GM18868 (cell line): Measurements from ENCODE around the gene NPIPA5.
"Not testable (repeated sequence)": the region's sequence is repeated elsewhere in the genome, so short reads cannot be mapped to it uniquely, and the experiment has no call there.

Source experiments
- ATAC-seq: cut with Tn5 transposase; IDR thresholded peaks from one replicate; pipeline ENCODE4 v1.9.1; 2021; ENCODE audit warnings: mild to moderate bottlenecking, moderate library complexity; ENCODE audit not compliant: unreplicated experiment

The NPIPA5 gene

DNA sequence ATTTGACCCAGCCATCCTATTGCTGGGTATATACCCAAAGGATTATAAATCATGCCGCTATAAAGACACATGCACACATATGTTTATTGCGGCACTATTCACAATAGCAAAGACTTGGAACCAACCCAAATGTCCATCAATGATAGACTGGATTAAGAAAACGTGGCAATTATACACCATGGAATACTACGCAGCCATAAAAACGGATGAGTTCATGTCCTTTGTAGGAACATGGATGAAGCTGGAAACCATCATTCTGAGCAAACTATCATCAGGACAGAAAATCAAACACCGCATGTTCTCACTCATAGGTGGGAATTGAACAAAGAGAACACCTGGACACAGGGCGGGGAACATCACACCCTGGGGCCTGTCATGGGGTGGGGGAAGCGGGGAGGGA lies 14.9 kb upstream of the NPIPA5 start:
- ATAC-seq = not testable (repeated sequence)

DNA sequence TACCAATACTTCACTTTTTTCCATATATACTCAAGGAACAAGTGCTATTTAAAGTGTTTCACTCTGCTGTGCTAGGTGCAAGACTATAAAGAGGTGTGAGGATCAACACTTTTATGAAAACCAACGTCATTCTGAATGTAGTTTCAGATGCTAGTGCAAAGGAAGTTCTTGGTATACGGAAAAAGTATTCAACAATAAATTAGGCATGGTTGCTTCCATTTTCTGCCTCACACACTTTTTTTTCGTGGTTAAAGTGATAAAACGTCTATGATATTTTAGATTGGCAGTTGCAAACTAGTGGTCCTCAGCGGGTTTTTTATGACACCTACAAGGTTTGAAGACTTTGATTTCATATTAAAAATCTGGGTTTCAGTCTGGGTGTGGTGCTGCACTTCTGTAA lies 11.8 kb upstream of the NPIPA5 start:
- not testable (repeated sequence) for ATAC-seq

DNA sequence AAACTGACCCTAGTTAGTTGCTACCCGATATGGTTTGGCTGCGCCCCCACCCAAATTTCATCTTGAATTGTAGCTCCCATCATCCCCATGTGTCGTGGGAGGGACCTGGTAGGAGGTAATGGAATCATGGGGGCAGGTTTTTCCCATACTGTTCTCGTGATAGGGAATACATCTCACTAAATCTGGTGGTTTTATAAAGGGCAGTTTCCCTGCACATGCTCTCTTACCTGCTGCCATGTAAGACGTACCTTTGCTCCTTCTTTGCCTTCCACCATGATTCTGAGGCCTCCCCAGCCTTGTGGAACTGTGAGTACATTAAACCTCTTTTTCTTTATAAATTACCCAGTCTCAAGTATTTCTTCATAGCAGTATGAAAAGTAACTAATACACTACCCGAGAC lies 10.0 kb upstream of the NPIPA5 start:
- not testable (repeated sequence) for ATAC-seq

DNA sequence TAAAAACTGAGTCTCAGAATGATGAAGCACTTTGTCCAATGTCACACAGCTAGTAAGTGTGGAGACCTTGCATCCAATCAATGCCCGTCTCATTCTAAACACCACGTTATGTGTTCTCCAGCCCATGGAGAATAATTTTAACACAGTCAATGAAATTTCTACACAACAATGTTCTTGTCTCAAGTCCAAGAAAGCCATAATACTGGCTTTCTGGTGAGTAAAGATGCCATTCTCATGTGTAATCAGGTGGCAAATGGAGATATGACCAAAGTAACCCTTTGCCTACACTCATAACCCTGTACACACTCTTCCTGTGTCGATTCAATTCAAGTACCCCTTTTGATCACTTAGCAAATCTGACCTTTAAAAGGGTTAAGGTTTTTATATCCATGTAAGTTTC lies 4.7 kb upstream of the NPIPA5 start:
- ATAC-seq = not testable (repeated sequence)

DNA sequence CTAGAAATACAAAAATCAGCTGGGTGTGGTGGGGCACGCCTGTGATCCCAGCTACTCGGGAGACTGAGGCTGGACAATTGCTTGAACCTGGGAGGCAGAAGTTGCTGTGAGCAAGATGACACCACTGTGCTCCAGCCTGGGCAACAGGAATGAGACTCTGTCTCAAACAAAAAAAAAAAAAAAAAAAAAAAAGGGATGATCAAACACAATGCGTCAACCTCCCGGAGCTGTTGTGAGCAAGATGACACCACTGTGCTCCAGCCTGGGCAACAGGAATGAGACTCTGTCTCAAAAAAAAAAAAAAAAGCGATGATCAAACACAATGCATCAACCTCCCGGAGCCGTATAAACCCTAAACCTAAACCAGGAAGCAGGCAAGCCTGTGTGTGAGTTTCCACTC lies 20.6 kb downstream of the NPIPA5 start:
- ATAC-seq = not testable (repeated sequence)

DNA sequence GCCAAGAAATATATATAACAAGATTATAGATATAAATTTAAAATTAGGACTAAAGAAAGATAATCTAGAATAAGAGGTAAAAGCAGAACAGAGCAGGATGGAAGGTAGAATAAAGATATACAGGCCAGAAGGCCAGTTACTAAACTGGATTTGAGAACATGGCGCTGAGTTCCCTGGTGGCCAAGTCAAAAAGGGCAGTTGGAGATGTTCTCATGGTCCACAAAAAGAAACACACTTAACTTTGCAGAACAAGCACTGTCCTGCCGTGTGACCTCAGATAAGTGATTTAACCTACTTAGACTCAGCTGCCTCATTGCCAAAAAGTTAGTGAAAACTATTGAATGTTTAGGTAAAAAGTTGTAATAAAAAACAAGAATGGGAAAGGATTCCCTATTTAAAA lies 23.2 kb downstream of the NPIPA5 start:
- ATAC-seq = not testable (repeated sequence)

DNA sequence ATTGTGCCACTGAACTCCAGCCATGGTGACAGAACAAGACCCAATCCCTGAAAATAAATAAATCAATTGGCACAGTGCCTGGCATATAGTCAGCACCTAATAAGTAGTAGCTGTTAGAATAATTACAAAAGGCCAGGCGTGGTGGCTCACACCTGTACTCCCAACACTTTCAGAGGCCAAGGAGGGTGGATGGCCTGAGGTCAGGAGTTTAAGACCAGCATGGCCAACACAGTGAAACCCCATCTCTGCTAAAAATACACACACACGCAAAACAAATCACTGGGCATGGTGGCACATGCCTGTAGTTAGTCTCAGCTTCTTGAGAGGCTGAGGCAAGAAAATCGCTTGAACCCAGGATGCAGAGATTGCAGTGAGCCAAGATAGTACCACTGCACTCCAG lies 25.2 kb downstream of the NPIPA5 start:
- not testable (repeated sequence) for ATAC-seq

DNA sequence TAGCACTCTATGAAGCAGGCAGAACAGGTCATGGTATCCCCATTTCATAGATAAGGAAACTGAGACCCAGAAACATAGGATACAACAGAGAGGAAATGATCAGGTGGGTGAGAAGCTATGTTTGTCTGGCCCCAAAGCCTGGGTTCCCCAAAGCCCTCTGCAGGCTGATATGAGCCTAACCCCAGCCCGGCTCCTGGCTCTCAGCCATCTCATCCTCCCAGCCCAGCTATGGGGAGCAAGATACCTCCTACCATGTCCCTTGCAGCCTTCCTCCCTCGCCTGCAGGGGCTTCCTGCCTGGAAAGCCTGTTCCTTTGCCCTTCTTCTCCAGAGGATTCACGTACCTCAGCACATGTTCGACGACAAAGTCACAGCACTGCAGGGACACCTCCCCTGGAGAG lies 26.3 kb downstream of the NPIPA5 start:
- ATAC-seq = not testable (repeated sequence)

DNA sequence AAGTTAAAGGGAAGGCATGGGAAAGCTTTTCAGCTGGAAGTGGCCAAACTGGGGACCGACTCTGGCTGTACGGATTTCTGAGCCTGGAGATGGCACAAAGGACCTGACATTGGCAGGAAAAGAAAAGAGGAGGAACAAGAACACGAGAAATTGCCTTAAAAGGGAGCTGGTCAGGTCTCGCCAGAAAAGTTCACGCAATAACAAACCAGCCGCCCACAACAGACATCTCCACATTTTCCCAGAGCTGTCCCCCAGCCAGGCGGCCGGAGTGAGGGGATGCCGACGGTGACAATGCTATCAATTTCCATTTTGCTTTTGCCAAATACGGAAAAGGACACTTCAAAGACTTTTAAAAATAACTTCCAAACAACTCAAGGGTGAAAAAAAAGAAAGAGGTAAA lies 26.8 kb downstream of the NPIPA5 start:
- not testable (repeated sequence) for ATAC-seq

DNA sequence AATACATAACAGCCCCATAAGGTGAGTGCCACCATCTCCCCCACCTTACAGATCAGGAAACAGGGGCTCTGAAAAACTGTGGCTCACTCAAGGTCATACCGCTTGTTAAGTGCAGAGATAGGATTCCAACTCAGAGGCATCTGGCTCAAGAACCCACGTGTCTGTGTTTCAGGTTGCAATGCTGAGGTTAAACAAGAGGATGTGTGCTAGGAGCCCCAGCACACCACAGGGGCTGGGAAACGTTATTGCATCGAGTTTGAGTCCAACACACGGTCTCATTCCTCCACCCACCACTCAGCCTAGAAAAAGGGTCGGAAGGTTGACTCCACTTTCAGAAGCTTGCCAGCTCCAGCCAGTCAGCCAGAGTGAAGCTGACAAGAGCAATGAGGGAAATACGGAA lies 29.4 kb downstream of the NPIPA5 start:
- ATAC-seq = not testable (repeated sequence)

DNA sequence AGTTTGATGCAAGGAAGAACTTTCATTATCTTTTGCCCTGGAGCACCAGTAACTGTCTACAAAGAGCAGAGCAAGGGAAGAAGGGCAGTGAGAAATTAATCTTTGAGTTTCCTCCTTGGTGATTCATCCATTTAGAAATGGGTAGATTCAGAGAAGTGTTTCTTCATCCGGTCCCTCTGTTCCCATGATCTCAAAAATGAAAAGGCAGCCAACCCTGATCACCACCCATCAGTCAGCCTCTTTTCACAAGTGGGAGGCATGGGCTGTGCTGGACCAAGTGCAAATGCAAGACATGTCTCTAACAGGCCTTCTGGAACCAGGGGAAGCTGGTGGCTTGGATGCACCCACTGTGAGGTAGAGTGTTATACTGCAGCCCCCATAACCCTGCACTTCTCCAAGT lies 35.8 kb downstream of the NPIPA5 start:
- ATAC-seq = not testable (repeated sequence)

DNA sequence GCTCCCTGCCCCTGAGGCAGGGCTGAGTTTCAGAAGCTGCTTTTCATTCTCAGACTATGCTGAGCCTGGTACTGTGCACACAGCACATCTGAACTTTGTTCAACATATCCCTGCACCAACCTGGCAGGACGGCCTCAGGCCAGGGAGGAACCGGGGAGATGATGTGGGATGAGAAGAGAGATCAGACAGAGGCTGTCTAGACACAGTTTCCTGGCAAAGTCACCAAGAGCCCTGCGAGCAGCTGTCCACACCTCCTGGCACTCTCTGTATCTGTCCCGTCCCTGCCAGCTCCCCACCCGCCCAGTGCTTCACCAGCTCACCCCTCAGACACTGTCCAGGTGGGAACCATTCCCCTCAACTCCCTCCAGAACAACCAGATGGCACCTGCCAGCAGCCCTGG lies 39.1 kb downstream of the NPIPA5 start:
- not testable (repeated sequence) for ATAC-seq

DNA sequence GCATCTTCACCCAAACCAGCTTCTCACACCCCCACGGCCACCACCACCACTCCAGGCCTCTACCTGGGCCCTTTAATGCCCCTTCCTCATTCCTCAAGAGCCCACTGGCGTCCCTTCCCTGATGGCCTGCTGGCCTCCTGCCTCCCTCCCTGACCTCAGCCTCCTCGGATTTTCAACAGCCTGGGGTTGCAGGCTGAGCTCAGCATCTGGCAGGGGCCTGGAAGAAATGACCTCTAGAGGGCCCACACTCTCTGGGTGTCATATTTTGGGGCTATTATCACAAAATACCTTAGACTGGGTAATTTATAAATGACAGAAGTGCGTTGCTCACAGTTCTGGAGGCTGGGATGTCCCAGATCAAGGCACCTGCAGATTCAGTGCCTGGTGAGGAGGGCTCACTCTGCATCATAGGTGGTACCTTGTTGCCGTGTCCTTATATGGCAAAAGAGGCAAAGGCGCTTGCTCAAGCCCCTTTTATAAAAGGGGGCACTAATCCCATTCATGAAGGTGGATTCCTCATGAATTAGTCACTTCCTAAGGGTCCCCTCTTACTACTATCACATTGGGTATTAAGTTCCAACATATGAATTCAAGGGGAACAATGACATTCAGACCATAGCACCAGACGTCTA lies 40.0 kb downstream of the NPIPA5 start:
- not testable (repeated sequence) for ATAC-seq

DNA sequence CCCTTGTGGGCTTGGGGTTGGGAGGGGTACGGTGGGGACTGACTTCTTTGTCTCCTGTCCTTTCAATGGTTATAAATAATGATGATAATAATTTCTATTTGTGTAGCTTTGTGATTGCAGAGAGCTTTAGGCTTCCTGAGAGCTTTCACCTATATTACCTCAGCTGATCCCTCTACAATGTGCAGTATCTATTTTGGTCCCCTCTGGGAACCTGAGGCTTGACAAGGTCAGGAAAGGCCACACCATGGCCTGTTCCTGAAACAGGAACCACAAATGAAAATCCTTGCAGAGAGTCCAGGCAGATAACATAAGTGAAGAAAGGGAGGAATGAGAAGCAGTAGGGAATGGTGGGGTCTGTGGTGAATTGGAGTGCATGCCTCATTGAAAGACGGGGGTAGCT lies 42.5 kb downstream of the NPIPA5 start:
- not testable (repeated sequence) for ATAC-seq

DNA sequence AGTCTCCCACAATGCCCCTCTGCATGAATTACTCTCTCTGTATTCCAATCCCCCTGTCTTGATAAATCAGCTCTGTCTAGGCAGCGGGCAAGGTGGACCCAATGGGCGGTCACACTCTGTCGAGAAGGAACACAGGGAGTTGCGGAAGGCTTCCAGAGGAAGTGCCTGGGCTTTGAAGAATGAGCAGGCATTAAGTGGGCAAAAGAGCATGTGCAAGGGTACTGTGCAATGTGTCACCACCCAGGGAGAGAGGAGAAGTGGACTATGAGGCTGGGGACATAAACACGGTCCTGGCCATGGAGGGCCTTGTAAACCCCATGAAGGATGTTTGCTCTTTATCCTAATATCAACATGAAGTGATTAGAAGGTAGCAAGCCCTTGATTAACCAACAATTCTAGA lies 44.1 kb downstream of the NPIPA5 start:
- not testable (repeated sequence) for ATAC-seq

DNA sequence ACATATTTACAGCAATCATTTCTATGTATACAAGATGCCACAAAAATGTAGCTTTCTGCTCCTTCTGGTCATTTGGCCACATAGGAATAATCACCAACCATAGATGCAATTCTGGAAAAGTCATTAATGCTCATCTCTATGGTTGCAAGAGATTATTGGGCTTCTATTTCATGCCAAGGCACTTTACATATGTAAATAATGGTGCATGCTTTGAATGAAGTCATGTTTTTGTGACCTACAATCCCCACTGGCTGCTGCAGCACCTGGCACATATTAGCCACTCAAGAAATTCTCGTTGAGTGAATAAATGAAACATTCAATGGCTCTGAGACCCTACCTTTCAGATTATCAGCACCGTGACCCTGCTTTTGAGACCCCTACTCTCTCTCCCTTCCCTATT lies 47.1 kb downstream of the NPIPA5 start:
- not testable (repeated sequence) for ATAC-seq

DNA sequence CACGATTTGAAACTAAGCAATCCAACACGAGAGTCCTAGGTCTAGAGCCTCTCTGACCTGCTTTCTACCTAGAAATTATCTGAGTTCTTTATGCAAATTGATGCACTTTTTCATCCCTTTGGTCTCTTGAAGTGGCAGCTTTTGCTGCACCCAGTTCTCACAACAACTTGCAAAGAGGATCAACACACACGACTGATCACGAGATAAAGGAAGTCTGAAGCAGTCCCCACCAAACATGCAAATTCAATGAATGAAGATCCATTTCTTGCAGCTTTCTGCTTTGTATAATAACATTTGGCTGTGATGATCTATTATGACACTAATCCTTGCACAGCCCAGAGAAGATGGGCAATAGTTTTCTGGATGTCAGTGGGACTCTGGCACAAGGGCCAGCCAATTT lies 53.1 kb downstream of the NPIPA5 start:
- not testable (repeated sequence) for ATAC-seq

DNA sequence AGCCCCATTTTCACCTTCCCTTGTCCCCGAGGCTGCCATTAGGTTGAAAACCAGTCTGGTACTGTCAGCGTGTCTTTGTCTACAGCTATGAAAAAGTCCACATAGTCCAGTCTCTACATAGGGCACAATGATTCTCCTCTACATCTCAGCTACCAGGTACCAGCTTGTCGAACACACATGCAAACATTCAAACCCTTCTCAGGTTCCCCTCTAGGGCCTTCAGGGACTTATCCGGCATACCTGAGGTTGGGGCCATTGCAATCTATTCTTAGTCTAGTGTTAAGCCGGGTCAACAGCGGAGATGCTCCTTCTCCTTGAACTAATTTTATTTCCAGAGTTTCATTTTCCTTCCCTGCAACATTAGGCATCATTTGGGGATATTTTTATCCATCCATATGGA lies 54.7 kb downstream of the NPIPA5 start:
- not testable (repeated sequence) for ATAC-seq

DNA sequence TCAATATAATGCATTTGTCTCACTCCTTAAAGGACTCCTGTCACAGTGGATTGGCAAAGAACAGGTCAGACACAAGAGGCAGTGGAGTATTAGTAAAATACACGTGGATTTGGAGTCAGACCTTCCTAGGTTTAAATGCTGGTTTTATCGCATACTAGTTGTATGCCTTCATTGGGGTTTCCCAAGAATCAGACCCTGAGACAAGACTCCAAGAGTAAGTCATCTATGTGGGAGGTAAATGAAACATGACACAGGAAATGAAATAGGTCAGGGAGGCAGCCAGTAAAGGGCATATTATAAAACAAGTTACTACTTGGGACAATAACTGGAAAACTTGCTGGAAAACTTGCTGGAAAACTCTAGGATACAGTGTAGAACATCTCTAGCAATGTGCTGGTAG lies 56.9 kb downstream of the NPIPA5 start:
- not testable (repeated sequence) for ATAC-seq

DNA sequence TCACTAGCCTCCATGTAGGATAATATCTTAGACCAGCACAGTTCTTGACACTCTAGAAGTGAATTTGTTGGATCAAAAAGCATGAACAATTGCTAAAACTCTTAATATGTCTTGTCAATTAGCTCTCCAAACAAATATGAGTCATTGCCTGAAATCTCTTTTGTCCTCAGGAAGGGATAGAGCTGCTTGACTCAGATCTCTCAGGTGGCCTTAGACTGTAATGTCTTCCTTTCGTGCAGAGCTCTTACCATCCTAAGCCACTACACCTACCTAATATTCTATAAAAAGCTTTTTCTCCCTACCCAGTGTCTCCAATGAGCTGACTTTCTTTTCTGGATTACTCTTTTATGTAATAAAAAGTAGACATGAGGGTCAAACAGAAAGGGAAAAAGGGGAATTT lies 63.5 kb downstream of the NPIPA5 start:
- not testable (repeated sequence) for ATAC-seq
